ENCODE results near the gene CLCN1. TPM values are rescaled to one million over a fixed set of nuclear protein-coding genes. Genes with fewer than 3 reads are reported as not detected.

Gene CLCN1
- total RNA-seq, 1 donor from 2014 or later, result not detected

GRCh38 chr7:143284591-143285469 lies 31.1 kb upstream of the CLCN1 start, which contains the start of gene TMEM139:
TSS of gene TMEM139 (plus strand) at chr7:143284958. CDS start at chr7:143285958, 1,000 bp downstream.
- H3K36me3 Mint-ChIP-seq (ENCODE audit: low read depth, unreplicated experiment), result peaks cover 11% of the 10 kb centered on the region
- H3K9me3 Mint-ChIP-seq (ENCODE audit: unreplicated experiment), result peaks cover 4% of the 10 kb centered on the region
- TF ChIP-seq CTCF (IDR thresholded peaks at IDR 0.05; ENCODE audit: unreplicated experiment), result no peak
- H3K27ac Mint-ChIP-seq (ENCODE audit: unreplicated experiment), result peak within 1 kb of the TSS; percentile 90
- peaks cover 22% of the 10 kb centered on the region for H3K27me3 Mint-ChIP-seq (ENCODE audit: unreplicated experiment)
- no peak for DNase-seq (ENCODE audit: low spot score)
- peaks cover 50% of the 10 kb centered on the region for H3K4me1 Mint-ChIP-seq (ENCODE audit: unreplicated experiment)
- H3K4me3 Mint-ChIP-seq (ENCODE audit: unreplicated experiment), result peak within 1 kb of the TSS; percentile 75

- H3K4me1 Mint-ChIP-seq (ENCODE audit: unreplicated experiment), result peaks cover 53% of the 10 kb centered on the region
- peaks cover 12% of the 10 kb centered on the region for H3K36me3 Mint-ChIP-seq (ENCODE audit: low read depth, unreplicated experiment)
- H3K4me3 Mint-ChIP-seq (ENCODE audit: unreplicated experiment), result peak overlapping the region; percentile 75
- DNase-seq (ENCODE audit: low spot score), result no peak
- H3K27ac Mint-ChIP-seq (ENCODE audit: unreplicated experiment), result no peak overlapping the region
- H3K9me3 Mint-ChIP-seq (ENCODE audit: unreplicated experiment), result peaks cover 4% of the 10 kb centered on the region
- no peak for TF ChIP-seq CTCF (IDR thresholded peaks at IDR 0.05; ENCODE audit: unreplicated experiment)
- peaks cover 24% of the 10 kb centered on the region for H3K27me3 Mint-ChIP-seq (ENCODE audit: unreplicated experiment)
These were observed 30.5 kb upstream of the CLCN1 start for GRCh38 chr7:143285470-143285778.

GRCh38 chr7:143285806-143286521 lies 29.9 kb upstream of the CLCN1 start:
- Mint-ChIP-seq H3K36me3 (ENCODE audit: low read depth, unreplicated experiment) (peaks cover 12% of the 10 kb centered on the region), H3K4me3 (ENCODE audit: unreplicated experiment) (peak overlapping the region; percentile 75), H3K27me3 (ENCODE audit: unreplicated experiment) (peaks cover 24% of the 10 kb centered on the region), H3K9me3 (ENCODE audit: unreplicated experiment) (peaks cover 4% of the 10 kb centered on the region), H3K4me1 (ENCODE audit: unreplicated experiment) (peaks cover 56% of the 10 kb centered on the region), H3K27ac (ENCODE audit: unreplicated experiment) (no peak overlapping the region)
- TF ChIP-seq CTCF (IDR thresholded peaks at IDR 0.05; ENCODE audit: unreplicated experiment), result no peak
- no peak for DNase-seq (ENCODE audit: low spot score)

GRCh38 chr7:143286522-143286890 lies 29.4 kb upstream of the CLCN1 start:
- H3K4me1 Mint-ChIP-seq (ENCODE audit: unreplicated experiment), result peaks cover 61% of the 10 kb centered on the region
- H3K27me3 Mint-ChIP-seq (ENCODE audit: unreplicated experiment), result peaks cover 22% of the 10 kb centered on the region
- no peak for TF ChIP-seq CTCF (IDR thresholded peaks at IDR 0.05; ENCODE audit: unreplicated experiment)
- peak overlapping the region; percentile 84 for H3K4me3 Mint-ChIP-seq (ENCODE audit: unreplicated experiment)
- no peak overlapping the region for H3K27ac Mint-ChIP-seq (ENCODE audit: unreplicated experiment)
- H3K9me3 Mint-ChIP-seq (ENCODE audit: unreplicated experiment), result peaks cover 4% of the 10 kb centered on the region
- DNase-seq (ENCODE audit: low spot score), result no peak
- H3K36me3 Mint-ChIP-seq (ENCODE audit: low read depth, unreplicated experiment), result peaks cover 15% of the 10 kb centered on the region
